Heart left ventricle (tissue), 16 donors: Measurements from ENCODE around the gene FAM120B. TPM values are rescaled to one million over a fixed set of nuclear protein-coding genes. Genes with fewer than 3 reads are reported as not detected.

ENCODE experiments used
- ATAC-seq, 4 donors: fragments of 200-7000 bp; cut with Tn5 transposase; one replicate each; pipeline ENCODE4 v1.9.1; 2020 to 2022; ENCODE audit warnings: moderate library complexity in 4 of 4, mild to moderate bottlenecking in 3 of 4, moderate number of reproducible peaks in 1 of 4
- DNase-seq, 5 donors: peaks; one replicate each; pipeline ENCODE4 v3.0.0-alpha.2; 2020
- H3K27ac ChIP-seq, 12 donors: fragments of 200-600 bp; sonication (generic) in 4 of 12; one replicate each; pipeline versions ENCODE4 v1.5.0 to v1.8.0; 2016 to 2022; ENCODE audit warnings: mild to moderate bottlenecking in 2 of 12
- H3K27me3 ChIP-seq, 9 donors: fragments of 200-600 bp; sonication (generic) in 2 of 9; one replicate each; pipeline versions ENCODE4 v1.5.1 to v1.8.0; 2016 to 2022; ENCODE audit warnings: mild to moderate bottlenecking in 3 of 9
- H3K36me3 ChIP-seq, 9 donors: fragments of 200-600 bp; sonication (generic) in 2 of 9; one replicate each; pipeline versions ENCODE4 v1.5.0 to v1.8.0; 2018 to 2022; ENCODE audit warnings: mild to moderate bottlenecking in 2 of 9
- H3K4me1 ChIP-seq, 12 donors: fragments of 200-600 bp; sonication (generic) in 4 of 12; one replicate each; pipeline versions ENCODE4 v1.5.0 to v1.8.0; 2016 to 2022; ENCODE audit warnings: mild to moderate bottlenecking in 3 of 12
- H3K4me3 ChIP-seq, 12 donors: fragments of 200-600 bp; sonication (generic) in 4 of 12; one replicate each; pipeline versions ENCODE4 v1.5.0 to v1.8.0; 2017 to 2022; ENCODE audit warnings: mild to moderate bottlenecking in 9 of 12, moderate library complexity in 4 of 12
- H3K9me3 ChIP-seq, 12 donors: fragments of 200-600 bp; sonication (generic) in 4 of 12; one replicate each; pipeline versions ENCODE4 v1.5.0 to v1.8.0; 2016 to 2022; ENCODE audit warnings: mild to moderate bottlenecking in 1 of 12
- CTCF ChIP-seq, 12 donors: fragments of 200-600 bp; sonication (generic) in 4 of 12; IDR thresholded peaks; one replicate each; pipeline versions ENCODE4 v1.5.0 to v1.8.0; 2018 to 2022; ENCODE audit warnings: antibody characterized with exemption in 12 of 12, mild to moderate bottlenecking in 5 of 12
- POLR2A ChIP-seq, 2 donors: fragments of 450-650 bp; IDR thresholded peaks; one replicate each; pipeline ENCODE4 v1.6.1; 2017; ENCODE audit warnings: antibody characterized with exemption in 2 of 2, mild to moderate bottlenecking in 2 of 2, moderate library complexity in 2 of 2
- WGBS, 4 donors: extraction: QIAGEN DNeasy Blood & Tissue Kit in 2 of 4; methylation state at CpG; one replicate each; pipeline versions ENCODE4 v1.1.5 to v1.1.7; 2013 to 2018; 5-methylcytosine and 5-hydroxymethylcytosine counted together
- intact Hi-C, 10 donors: fragments of 100-400 bp; cut with DNase I; formaldehyde crosslinking; loops; one replicate each; pipeline versions ENCODE4 v1.11.1 to v1.14.2; 2022
- polyA plus RNA-seq, 2 donors: library from polyadenylated mRNA; stranded (reverse); fragments of 200-250 nt; gene quantifications; one replicate each; pipeline ENCODE4 v1.2.3, GENCODE V29; 2013
- total RNA-seq, 9 donors: library from RNA; depleted of rRNA in 2 of 9; stranded (reverse); fragments of >200 nt in 2 of 9; fragmentation: NEBNext Ultra II Directional in 3 of 9; extraction: Animal tissue kit (Norgen Biotek cat#: 25700) in 3 of 9; gene quantifications; one replicate each; pipeline versions ENCODE4 v1.1.0 to v1.2.4, GENCODE V29; 2016 to 2023
- donor health status: ischemic (EF 13 %, LVEDD 7.1; RV severe dilation, severe dysfunction).
- donor health status: healthy with polysubstance abuse.
- donor health status: DM: no; HTN: yes; CAD: no.
- donor health status: DM: no; HTN: no; CAD: no.
- donor health status: ischemic (EF 25% LVEDD 6.9; RV normal size, moderate dysfunction).
- donor health status: ischemic (EF 25% LVEDD 5.7; RV mildly dilated, moderate dysfunction).
- donor health status: healthy.
- donor health status: DM: yes; HTN: yes; CAD: no.
- donor health status: ischemic (EF 35%, LVEDD 5.7; RV mildly dilated, moderate dysfunction).
- donor health status: nonischemic (EF 11% LVEDD 7.7; RV severe dilation, severe dysfunction).
- donor health status: DM: yes; HTN: yes; CAD: no.
- donor health status: PGD.
- donor health status: ischemic (EF 29% LVEDD 5.4; RV normal size, mild dysfunction).
- donor health status: nonischemic (EF 23%, LVEDD 6.1; RV moderate dilation, normal function).

The FAM120B gene
- total and polyA plus RNA-seq, 11 donors = 6.6 to 29.4 (median 18.5) TPM

- peaks cover 0 to 76% (median 61%) of the 10 kb centered on the region in 9 donors for H3K36me3 ChIP-seq
- H3K27ac ChIP-seq = no peak overlapping the region
- no peaks in the 10 kb centered on the region for H3K9me3 ChIP-seq
- DNase-seq = no peak
- H3K4me3 ChIP-seq = no peak overlapping the region
- H3K4me1 ChIP-seq = peaks cover 0 to 20% (median 11%) of the 10 kb centered on the region in 12 donors
- ATAC-seq = no peak
- intact Hi-C loops = no loop called here
- no peaks in the 10 kb centered on the region for H3K27me3 ChIP-seq
- TF ChIP-seq CTCF (IDR thresholded peaks at IDR 0.05) (no peak), POLR2A (IDR thresholded peaks at IDR 0.05) (no peak)
- 95 to 99% (median 98%) methylated on average over 5 of the region's 5 CpGs for WGBS, 4 donors
Observed at GRCh38 chr6:170363255-170363654, 56.7 kb downstream of the FAM120B start.

GRCh38 chr6:170365121-170365520 is 58.6 kb downstream of the FAM120B start:
- no peak for DNase-seq
- peaks cover 0 to 17% (median 11%) of the 10 kb centered on the region in 12 donors for H3K4me1 ChIP-seq
- no peak for TF ChIP-seq POLR2A (IDR thresholded peaks at IDR 0.05)
- TF ChIP-seq CTCF (IDR thresholded peaks at IDR 0.05) = no peak
- no peak overlapping the region for H3K27ac ChIP-seq
- peaks cover 0 to 70% (median 51%) of the 10 kb centered on the region in 9 donors for H3K36me3 ChIP-seq
- intact Hi-C loops = no loop called here
- H3K9me3 ChIP-seq = no peaks in the 10 kb centered on the region
- WGBS, 4 donors = 89 to 93% (median 91%) methylated on average over 4 of the region's 4 CpGs
- H3K4me3 ChIP-seq = no peak overlapping the region
- no peak for ATAC-seq
- H3K27me3 ChIP-seq = no peaks in the 10 kb centered on the region

DNA sequence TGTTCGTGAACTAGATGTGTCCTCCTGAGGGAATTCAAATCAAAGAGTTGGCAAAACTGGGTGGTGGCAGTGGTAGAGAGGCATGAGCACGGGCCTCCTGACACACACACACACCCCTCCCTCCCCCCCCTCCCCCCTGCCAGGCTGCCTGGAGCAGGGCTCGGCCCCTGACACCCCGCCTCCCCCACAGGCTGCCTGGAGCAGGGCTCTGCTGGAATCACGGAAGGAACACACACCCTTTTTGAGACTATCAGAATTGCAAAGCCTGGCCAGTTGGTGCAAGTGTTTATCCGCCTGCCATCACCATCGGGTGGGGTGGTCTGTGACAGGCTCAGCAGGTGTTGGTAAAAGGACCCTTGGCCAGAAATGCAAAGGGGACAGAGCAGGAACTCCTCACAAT is 59.0 kb downstream of the FAM120B start:
- no peak overlapping the region for H3K27ac ChIP-seq
- DNase-seq = no peak

More for the DNA sequence above, 59.0 kb downstream of the FAM120B start:
- peak in 2 of 4 donors; percentile 19 to 56 for ATAC-seq
- TF ChIP-seq POLR2A (IDR thresholded peaks at IDR 0.05) (no peak), CTCF (IDR thresholded peaks at IDR 0.05) (no peak)
- 42 to 60% (median 58%) methylated on average over 6 to 7 of the region's 7 CpGs for WGBS, 4 donors
- intact Hi-C loops = no loop called here
- Histone ChIP-seq H3K36me3 (peaks cover 0 to 71% (median 50%) of the 10 kb centered on the region in 9 donors), H3K4me3 (no peak overlapping the region), H3K9me3 (no peaks in the 10 kb centered on the region), H3K4me1 (peaks cover 0 to 17% (median 10%) of the 10 kb centered on the region in 12 donors), H3K27me3 (no peaks in the 10 kb centered on the region)
